Activated T-cell treated with anti-CD3 and anti-CD28 coated beads for 1 hour (primary cell): Measurements from ENCODE around the gene SLC35F2.
"Not testable (repeated sequence)": the region's sequence is repeated elsewhere in the genome, so short reads cannot be mapped to it uniquely, and the experiment has no call there.

Source experiments
- DNase-seq: peaks from one replicate; pipeline ENCODE4 v3.0.0-alpha.2; 2020; ENCODE audit warnings: low read depth

The SLC35F2 gene

DNA sequence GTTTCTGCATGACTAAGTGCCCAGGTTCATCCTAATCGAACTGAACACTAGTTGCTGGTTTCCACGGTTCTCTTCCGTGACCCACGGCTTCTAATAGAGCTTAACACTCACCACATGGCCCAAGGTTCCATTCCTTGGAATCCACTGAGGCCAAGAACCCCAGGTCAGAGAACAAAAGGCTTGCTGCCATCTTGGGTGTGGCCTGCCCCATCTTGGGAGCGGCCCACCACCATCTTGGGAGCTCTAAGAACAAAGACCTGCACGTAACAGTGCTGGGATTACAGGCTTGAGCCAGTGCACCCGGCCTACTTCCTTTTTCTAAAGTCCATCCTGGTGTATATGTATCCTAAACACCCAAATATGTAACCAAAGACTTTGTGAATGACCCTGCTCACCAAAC is 68.8 kb downstream of the SLC35F2 start:
- DNase-seq: no peak

DNA sequence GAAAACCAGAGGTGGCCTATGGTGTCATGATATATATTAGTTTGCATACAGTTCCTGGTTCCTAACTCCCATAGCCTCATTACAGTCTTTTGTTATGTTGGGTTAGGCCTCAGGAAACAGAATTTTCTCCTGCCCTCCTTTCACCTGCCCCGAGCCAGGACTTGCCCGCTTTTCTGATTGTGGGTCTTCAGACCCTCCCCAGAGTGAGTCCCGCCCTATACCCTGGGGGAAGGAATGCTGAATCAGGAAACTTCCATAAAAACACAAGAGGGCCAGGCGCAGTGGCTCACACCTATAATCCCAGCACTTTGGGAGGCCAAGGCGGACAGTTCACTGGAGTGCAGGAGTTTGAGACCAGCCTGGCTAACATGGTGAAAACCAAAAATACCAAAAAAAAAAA is 70.9 kb downstream of the SLC35F2 start:
- no peak for DNase-seq

DNA sequence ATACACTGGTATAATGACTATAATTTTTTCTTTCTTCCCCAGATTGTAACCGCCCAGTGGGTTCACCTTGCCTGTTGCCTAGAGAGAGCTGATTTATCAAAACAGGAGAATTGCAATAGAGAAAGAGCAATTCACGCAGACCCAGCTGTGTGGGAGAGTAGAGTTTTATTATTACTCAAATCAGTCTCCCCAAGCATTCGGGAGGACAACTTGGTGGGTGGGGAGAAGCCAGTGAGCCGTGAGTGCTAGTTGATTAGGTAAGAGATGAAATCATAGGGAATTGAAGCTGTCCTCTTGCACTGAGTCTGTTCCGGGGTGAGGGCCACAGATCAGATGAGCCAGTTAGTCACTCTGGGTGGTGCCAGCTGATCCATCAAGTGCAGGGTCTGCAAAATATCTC is 73.2 kb downstream of the SLC35F2 start:
- no peak for DNase-seq

DNA sequence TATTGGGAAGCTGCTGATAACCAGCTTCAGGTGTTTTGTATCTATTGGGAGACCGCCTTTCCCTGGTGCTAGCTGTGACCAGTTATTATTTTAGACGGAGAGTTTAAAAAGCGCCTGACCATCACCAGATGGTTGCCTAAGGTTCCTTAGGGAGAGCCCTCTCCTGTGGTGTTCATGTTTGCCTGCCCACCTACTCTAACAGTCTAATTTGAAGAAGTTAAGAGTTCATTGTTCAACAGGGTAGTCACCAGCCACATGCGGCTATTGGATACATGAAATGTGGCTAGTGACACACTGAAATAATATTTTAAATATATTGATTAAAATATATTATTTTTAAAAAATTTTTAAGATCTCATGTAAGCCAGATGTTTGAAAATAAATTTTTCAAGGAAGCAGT is 75.5 kb downstream of the SLC35F2 start:
- no peak for DNase-seq

DNA sequence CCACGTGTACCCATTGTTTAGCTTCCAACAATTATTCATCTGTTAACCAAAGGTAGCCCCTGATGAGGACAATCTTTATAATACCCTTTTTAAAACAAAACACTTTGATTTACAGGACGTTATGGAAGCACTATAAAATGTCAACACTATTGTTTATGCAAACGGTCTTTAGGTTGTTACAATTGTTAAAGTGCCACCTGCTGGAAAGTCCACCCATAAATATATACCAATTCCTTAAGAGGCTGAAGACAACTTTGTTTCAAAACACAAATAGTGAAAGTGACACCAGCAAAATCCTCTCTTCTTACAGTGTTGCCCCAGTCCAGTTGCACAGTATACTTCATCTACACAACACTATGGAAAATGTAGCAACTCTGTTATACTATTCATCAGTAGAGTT is 77.8 kb downstream of the SLC35F2 start:
- DNase-seq: no peak

DNA sequence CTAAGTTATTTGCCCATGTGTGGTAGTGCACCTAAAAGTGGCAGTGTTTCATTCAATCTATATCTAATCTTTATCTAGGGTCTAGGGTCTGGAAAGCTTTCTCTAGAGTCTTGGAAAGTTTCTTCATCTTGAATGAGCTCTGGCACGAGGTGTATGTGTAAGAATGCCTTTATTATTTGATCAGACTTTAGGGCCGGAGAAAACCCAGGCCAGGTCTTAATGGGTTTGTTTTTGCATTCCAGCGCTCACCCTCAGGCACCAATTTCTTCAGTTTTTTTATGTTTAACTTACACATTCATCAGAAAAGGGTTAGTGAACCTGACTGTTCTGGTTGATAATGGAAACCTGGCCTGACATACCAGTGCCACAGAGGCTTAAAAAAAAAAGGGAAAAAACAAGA is 78.5 kb downstream of the SLC35F2 start:
- DNase-seq: no peak

DNA sequence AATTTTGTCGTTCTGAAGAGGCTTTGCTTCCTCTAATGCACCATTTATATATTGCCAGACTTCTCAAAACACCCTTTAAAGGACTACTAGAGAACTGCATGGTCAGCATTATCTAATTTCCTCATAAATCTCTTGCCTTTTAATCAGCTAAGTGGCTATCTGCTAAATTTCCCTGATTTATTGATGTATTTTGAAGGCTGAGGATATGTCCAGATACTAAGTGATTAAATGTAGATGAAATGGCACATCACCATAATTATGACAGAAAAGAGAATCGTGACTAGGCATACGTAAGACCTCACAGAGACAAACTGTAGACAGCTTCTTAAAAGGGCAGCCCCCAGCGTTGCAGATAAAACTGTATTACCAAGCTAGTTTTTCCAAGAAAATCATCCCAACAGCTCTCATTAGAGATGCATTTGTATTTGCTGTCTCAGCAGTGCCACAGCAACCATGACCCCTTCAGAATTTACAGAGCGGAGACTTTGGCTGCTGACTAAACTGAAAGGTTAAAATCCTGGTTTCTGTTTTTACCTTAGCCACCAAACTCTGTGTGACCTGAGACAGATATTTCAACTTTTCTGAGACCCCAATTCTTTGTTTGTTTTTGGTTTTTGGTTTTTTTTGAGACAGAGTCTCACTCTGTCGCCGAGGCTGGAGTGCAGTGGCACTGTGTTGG is 79.6 kb downstream of the SLC35F2 start:
- DNase-seq: no peak

DNA sequence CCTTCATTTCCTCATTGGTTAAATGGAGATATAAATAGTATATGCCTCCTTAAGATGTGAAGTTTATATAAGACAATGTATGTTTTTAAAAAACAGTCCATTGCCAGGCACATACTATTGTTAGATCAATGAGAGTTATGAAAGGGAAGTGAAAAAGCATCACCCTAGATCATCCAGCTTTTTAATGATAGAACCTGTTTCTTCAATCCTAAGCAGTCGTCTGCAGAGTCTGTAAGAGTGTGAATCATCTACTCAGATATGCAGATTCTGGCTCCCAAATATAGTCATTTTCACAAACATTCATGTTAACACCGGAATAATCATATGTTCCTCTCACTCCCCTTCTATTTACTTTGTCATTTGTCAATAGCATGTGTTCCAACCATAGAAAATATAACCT is 81.5 kb downstream of the SLC35F2 start:
- no peak for DNase-seq

DNA sequence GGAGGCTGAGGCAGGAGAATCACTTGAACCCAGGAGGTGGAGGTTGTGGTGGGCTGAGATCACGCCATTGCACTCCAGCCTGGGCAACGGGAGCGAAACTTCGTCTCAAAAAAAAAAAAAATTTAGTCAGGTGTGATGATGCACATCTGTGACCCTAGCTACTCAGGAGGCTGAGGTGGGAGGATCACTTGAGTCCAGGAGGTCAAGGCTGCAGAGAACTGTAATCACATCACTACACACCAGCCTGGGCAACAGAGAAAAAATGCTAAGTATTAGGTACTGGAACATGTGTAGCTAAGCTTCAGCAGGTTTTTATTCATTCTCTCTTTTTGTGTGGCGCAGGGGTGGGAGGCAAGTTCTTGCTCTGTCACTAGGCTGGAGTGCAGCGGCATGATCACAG is 82.5 kb downstream of the SLC35F2 start:
- DNase-seq: no peak

DNA sequence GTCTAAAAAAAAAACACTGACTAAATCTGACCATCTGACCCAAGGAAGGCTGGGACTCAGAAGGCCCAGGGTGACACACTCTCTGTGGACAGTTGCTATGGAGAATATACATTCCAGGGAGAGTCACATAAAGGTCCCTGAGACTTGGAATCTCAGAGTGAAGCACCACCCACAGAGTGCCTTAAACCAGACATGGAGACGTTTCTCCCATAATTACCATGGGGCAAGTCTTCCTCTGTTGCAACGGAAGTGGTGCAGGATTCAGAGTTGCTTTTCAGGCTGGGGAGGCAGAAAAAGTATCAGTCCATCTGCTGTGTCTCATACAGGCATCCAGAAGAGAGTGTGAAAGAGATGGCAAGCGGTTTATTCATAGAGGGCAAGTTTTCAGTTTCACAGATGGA is 88.0 kb downstream of the SLC35F2 start:
- no peak for DNase-seq

DNA sequence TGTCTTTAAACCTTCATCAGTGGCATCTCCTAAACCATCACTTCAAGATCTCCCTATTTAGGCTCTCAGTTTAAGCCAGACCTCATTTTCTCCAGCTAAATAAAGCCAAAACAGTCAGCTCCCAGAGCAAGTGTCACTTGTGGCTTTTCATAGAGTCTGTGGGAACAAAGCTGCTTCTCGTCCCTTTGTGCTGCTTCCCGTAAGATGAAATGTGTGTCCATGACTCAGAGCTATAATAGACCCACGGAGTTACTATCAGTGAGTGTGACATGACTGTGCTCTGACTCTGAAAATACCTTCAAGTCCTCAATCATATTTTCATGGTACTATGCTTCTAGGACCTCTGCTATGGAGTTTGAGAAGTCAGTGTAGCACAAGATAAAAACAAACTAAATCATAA is 89.4 kb downstream of the SLC35F2 start:
- DNase-seq: no peak

DNA sequence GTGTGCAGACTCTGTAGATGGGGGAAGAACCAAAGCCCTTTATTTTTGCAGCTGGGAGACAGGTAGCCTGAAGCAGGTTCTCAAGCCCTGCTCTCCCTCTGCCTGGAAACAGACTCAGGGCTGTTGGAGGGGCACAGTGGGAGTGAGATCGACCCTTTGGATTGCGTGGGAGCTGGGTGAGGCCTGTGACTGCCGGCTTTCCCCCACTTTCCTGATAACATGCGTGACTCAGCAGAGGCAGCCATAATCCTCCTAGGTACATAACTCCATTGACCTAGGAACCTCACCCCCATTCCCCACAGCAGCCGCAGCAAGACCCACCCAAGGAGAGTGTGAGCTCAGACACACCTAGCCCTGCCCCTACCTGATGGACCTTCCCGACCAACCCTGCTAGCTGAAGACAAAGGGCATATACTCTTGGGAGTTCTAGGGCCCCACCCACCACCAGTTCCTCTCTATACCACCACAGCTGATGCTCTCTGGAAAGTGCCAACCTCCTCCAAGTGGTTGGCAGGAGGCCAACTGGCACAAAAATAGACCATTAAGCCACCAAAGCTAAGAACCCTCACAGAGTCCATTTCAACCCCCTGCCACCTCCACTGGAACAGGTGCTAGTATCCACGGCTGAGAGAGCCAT is 99.8 kb downstream of the SLC35F2 start:
- not testable (repeated sequence) for DNase-seq

DNA sequence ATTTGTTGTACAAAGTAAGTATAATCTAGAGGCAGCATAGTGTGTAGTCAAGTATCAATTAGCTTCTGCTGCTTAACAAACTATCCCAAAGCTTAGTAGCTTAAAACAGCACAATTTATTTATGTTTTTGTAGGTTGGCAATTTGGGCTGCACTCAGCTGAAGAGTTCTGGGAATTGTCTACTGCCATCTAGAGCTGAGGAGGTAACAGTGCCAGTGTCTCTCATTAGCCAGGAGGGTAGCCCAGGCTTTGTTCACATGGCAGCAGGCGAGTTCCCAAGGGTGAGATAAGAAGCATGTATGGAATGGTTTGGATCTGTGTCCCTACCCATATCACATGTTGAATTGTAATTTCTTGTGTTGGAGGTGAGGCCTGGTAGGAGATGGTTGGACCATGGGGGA is 100.9 kb downstream of the SLC35F2 start:
- no peak for DNase-seq

DNA sequence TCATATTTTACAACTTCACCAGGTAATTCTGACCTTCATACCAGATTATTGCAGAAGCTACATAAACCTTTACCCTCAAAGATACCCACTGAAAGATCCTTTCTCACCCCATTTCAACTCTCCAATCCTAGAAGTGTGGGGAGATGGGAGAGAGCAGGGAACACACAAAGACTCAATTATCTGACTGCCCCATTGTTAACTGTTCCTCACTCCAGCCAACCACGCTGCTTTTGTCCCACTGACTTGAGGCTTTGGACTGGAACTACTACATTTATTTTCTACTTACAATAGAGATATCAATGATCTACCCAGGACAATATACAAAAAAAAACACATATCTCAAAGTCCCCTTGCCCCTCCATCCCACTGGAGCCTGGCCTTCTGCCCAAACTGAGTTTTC is 102.0 kb downstream of the SLC35F2 start:
- DNase-seq: no peak

DNA sequence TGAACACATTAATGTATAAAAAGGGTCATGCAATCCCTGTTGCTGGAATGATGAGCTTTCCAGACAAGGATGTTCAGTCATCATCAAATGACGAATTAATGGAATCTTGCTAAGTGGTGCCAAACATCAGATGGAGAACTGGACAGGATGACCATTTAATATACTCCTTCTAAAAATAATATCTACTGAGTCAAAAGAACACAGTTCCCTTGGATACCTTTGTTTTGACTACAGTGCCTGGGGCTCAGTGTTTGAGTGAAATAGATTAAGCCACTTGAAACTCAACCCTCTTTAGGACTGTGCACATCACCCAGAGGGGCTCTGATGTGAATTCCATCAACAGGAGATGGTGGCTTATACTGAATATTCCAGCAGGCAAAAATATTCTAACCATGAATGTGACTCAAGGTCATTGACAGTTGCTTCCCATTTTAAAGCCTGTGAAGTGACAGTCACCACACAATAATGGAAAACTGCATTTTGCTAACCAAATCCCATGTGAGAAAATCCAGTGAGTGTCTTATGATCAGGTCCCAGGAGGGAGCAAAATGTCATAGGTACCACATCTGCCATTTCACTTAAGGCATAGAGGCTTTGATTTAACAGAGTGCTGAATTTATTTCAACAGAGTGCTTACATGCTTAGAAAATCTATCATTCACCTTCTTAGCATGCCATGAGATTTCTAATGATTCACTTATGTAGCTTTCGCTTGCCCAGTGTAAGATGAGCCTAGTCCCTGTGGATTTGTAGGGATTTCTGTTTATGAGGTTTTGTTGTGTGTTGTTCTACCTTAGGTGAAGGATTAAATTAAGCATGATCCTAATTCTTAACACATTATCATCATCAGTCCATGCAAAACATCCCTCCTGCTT is 105.4 kb downstream of the SLC35F2 start:
- DNase-seq: no peak

DNA sequence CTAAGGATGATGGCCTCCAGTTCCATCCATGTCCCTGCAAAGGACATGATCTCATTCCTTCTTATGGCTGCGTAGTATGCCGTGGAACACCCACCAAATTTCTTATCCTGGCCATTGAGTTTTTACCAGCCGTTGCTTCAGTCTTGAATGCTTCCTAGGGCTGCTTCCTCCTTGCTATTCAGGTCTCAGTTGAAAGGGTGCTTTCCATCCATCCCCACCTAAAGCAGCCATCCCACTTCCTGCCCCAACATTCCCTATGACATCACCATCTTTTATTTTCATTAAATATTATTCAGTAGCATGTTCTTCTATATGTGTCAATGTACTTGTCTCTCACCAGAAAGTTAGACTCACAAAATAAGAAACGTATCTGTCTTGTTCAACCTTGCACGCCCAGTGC is 106.1 kb downstream of the SLC35F2 start:
- no peak for DNase-seq

DNA sequence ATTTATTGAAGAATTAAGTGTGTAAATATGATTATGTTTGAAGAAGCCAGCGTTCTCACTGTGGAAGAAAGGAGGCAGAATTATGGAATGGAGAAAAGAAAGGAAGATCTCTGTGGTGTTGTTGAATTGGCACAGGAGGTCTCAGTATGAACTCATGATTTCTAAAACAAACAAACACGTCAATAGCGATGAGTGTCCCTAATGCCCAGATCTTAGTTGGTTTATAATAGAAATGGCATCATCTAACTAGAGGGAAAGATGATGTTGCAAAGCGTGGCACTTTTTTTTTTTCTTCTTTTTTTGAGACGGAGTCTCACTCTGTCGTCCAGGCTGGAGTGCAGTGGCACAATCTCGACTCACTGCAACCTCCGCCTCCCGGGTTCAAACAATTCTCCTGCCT is 107.5 kb downstream of the SLC35F2 start:
- no peak for DNase-seq

DNA sequence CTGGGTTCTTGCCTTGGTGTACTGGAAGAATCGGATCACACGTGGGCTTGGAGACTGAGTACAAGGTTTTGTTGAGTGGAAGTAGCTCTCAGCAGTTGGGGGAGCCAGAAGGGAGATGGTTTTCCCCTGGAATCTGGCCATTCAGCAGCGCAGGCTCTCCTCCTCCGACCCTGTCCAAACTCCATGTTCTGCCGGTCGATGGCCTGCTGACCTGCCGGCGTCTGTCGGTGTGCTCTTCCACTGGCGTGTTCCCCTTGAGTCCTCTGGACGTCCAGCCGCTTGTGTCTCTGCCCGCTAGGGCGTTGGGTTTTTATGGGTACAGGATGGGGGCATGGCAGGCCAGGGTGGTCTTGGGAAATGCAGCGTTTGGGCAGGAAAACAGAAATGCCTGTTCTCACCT is 108.3 kb downstream of the SLC35F2 start:
- DNase-seq: no peak

DNA sequence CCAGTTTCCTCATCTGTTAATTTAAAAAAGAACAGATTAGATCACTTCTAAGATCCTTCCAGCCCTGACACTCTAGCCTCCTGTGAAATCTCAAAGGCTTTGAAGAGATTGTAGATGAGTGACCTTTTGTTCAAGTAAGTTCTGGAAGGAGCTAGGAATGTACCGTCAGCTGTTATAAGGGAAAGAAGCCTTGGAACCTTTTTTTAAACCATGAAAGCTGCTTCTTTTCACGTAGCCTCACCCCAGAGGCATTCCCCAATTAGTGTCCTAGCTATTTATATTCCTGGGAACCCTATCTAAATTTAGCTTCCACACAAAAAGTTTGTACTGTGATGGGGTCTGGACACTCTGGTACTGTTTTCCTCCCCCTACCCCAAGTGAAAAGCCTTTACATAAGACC is 111.0 kb downstream of the SLC35F2 start:
- no peak for DNase-seq

DNA sequence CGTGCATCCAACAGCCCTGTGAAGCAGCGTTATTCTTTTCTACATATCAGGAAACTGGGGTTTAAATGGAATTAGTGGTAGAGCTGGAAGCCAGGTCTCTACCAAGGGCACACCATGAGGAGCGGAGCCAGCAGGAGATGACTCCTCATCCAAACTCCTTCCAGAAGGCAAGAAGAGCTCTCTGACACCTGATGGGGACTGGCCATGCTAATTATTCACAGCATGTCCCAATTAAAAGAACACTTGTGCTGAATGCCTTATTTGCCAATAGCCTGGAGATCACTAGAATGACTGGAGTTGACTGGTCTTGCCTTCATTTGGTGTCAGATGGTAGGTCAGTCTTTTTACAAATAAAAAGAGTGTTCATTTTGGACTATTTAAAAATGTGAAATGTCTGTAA is 113.9 kb downstream of the SLC35F2 start:
- DNase-seq: no peak

DNA sequence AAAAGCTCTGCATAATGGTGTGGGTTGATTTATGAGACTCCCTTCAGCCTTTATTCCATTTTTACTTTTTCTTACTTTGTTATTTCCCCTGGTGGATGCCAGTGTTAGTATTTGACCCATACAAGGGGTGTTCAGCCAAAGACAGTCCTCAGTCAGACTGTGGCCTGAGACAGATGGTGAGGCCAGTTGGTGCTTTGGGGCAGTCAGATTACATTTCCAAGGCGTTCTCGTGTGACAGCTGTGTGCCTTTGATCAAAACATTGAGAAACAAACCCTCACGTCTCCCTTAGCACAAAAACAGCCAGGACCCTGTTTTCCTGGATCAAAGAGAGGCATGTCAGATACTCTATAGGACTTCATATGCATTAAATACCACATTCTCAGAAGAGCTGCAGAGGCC is 115.4 kb downstream of the SLC35F2 start:
- DNase-seq: no peak

DNA sequence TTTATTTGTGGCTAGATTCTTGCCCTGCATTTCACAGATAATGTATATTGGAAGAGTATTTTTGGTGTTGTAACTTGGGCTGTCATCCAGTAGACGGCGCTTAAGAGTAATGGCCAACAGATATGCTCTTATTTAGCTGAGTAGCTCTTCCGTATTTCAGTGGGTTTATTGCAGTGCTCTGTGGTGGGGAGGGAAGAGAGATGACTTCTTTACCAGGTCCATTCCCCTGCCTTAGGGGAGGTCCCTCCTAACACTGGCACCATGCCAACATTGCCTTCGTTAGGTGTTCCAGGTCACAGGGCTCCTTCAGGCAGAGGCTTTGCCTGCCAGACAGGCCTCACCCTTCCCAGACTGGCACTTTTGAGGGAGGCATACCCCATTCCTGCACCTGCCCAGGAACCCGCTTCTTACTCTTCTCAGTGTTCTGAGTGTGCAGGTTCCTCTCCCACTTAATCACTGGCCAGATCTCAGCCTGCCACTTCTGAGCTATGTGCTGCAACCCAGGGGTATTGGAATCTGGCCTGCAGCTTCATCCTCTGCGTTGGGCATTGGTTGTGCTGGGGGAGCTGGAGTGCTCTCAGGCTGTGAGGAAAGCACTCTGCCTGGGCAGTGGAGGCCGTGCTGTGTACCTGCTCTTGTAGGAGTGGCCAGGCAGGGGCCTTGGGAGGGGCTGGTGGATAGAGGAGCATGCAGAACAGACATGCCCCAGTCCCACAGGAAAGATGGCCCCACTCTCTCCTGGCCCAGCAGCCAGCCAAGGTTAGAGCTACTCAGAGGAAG is 117.4 kb downstream of the SLC35F2 start:
- no peak for DNase-seq
